NAMALWA (cell line): Measurements from ENCODE around the gene EVA1A.
"Not testable (repeated sequence)": the region's sequence is repeated elsewhere in the genome, so short reads cannot be mapped to it uniquely, and the experiment has no call there.

Experiments used
- DNase-seq: peaks from one replicate; pipeline ENCODE4 v3.0.0-alpha.2; 2015; ENCODE audit warnings: low spot score

The EVA1A gene

DNA sequence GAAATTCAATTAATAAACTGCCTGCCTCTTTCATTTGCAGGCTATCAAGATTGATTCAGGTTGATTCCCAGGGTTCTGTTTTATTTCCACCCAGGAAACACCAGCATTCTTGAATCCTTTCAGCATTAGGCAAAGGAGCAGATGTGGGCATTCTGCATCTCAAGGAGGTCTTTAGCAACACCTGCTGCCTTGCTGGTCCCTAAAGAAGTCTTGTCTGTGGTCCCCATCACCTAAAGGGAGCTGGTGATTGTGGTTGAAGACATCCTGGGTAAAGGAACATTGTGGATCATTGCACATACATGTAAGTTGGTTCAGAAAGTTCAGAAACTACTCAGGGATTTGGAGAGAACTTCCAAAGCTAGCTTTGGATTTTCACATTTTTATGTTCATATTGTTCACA lies 78.3 kb downstream of the EVA1A start:
- DNase-seq = no peak

DNA sequence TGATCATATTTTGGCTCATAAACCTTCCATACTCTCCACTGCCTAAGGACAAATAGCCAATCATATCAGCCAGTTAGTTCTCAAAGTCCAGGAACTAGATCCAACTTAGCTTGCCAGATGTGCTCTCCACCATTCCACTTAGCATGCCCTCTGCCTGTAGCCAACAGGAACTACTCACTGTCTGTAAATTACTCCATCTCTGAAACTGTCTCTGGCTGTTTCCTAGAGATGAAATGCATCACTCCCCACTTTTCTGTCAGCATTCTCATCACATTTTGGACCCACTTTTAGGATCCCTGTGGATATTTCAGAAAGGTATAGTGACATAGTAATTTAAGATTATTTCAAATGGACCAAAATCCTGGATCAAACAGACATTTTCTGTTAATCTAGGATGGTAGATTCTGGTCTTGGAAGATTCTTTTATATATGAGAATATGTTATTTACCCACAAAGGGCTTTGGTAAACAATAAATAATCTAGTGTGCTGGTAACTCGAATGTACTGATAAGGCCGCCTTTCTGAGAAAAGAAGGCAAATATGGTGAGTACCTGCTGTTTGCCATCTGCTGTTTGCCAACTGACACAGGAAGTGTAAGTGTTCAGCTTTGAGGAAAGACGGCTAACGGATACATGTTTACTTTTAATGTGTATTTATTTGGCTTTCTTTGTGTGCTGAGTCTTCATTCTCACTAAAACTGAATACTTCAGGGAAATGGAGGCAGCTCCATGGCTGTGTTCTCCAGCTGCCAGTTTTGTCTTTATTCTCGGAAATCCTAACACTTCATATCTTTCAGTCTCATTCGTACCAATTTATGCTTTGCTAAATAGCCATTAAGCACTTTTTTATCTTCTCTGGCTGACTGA lies 79.5 kb downstream of the EVA1A start:
- peak; percentile 21 for DNase-seq

DNA sequence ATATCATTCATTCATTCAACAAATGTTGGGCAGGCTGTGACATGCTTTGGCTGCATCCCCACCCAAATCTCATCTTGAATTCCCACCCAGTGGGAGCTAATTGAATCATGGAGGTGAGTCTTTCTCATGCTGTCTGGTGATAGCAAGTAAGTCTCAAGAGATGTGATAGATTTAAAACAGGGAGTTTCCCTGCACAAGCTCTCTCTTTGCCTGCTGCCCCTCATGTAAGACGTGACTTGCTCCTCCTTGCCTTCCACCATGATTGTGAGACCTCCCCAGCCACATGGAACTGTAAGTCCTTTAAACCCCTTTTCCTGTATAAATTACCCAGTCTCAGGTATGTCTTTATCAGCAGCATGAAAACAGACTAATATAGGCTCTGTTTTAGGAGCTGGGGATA lies 83.0 kb downstream of the EVA1A start:
- DNase-seq = not testable (repeated sequence)

DNA sequence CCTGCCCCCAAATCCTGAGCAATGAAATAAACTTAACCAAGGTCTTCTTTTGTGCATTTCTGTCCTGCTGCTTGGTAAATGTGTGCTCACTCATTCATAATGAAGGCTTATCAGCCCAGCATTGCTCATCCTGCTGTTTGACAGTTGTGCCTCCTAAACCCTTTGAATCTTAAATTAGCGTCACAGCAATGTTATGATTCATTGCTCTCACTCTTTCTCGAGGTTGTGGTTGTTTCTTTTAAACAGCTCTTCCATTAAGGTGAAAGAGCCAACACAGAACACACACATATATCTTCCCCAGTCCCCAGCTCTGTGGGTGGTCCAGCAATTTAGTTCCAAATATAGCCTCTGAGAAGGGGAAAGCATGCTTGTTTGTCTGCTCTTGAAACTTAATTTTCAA lies 84.0 kb downstream of the EVA1A start:
- DNase-seq = no peak

DNA sequence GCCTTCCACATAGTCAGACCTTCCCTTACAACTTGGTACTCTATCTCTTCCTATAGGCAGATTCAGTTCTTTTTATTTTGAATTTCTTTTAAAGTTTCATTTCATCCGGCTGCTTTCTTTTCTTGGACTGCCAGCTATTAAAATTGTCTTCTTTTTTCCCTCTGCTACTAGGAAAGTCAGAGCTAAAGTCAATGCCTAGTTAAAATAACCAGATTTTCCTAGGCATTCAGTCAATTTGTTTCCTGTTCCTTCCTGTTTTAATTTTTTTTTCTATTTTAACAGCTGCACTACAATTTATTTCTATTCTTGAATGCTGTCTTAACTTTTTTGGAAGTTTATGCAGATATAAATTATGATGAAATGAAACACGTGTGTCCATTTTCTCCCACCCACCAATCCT lies 84.8 kb downstream of the EVA1A start:
- no peak for DNase-seq

DNA sequence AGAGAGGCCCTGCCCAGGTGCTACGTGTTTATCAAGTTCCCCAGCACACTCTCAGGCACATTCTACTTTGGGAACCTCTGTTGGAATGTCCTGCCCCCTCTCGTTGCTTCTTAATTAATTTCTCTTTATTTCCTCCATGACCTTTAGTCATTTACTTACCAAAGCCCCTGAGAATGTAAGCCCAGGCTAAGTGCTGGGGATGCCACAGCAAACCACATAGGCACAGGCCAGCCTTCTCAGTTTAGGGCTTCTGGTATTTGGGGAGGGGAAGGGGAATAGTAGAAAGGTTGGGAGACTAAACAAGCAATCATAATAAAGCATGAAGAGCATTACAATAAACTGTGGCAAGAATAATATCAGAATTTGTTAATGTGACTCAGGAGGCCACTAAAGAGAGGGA lies 85.7 kb downstream of the EVA1A start:
- DNase-seq = no peak

DNA sequence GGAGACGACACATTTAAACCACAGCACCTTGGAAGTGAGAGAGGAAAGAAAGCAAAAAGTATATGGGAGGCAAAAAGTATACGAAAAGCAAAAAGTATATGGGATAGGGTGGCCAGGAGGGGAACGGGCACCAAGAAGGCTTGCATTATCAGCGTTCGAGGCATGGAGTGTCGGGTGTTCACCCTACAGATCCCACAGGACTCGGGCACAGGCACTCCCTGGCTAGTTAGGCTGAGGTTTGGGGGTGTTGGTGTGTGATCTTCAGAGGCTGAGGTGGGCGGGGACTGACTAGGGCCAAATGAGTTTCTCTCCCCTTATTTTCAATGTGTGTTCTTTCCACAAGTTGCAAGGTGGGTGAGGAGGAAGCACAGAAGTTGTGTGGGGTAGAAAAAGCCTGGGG lies 86.6 kb downstream of the EVA1A start:
- DNase-seq = no peak

DNA sequence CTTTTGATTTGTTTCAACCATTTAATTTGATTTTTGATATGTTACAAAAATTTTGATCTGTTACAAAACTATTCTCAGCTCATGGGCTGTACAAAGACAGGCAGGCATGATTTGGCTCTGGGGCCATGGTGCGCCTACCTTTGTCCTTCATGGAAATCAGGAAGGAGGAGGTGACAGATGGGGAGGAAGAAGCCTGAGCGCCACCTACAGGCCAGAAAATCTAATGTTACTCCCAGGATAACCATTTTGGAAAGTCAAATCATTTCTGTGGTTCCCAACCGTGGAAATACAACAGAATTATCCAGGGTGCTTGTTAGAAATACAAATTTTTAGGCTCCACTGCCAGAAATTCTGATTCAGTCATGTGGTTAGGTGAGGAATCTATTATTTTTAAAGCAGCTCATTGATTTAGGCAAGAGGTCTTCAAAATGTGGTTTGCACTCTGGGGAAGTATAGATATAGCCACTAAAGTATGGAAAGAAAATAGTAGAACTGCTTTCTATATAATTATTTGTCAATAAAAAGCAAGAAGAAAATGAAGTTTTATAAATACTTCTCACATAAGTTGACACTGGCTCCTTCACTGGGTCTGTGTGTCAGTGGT lies 93.9 kb downstream of the EVA1A start:
- peak; percentile 45 for DNase-seq

DNA sequence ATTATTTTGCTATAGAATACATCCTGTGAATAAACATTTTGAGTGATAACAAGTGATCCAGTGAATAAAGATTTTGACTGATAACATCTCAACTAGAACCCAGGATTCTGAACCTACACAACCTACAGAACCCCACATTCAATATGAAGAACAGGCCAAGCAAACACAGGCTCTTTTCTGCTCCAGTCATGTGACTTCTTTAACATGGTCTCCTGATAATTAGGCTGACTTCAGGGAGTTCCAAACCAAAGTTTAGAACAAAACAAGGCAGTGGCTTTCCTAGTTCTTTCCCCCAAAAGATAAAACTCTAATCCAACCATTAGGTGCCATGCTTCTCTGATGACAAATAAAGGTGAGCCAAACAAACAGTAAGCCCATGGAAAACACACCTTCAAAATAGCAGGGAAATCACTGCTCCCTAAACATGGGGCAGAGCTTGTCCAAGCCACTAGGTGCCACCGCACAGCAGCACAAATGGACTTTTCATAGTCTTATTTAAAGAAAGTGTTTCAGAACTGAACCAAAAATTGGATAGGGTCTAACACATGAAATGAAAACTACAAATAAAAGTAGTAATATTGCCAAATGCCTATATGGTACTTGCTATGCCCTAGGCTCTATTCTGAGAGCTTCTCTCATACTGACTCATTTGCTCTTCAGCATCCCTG lies 95.3 kb downstream of the EVA1A start:
- peak; percentile 9 for DNase-seq

DNA sequence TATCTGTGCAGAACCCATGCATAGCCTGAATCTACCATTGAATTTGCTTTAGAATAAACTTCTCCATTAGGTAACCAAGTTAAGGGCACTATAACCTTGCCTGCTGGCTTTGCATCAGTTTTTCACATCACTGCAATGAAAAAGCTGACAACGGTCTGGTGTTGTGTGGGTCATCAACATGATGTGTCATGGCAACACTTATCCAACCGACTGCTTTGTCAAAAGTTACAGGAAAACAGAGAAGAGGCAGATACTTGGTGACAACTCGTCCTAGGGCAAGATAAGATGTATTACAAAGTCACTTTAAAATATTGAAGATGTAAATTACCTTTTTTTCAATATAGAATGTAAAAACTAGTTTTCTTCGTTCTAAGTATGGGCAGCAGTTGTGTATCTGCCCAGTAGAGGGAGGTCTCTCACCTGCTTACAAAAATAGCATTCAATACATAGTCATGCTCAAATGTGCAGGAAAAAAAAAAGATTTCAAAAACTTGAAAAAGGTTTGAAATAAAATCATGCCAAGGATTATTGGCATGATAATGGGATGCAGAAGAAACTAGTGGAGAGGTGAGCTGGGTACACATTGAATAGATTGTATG lies 96.3 kb downstream of the EVA1A start:
- peak; percentile 33 for DNase-seq

DNA sequence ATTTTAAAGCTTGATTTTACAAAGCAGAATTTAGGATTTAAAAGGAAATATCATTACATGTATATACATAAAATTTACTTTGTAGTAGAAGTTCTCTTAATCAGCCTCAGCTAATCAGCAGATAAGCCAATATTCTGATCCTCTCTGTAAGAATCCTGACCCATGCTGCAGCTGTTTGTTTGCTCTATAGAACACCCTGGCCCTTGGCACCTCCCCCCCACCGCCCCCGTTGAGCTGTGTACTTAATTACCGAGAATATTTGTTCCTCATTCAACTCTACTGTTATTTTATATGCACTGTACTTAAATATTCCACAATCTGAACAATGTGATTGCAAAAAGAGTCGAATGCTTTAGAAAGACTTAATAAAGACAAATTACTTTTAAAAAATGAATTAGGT lies 98.0 kb downstream of the EVA1A start:
- DNase-seq = no peak

DNA sequence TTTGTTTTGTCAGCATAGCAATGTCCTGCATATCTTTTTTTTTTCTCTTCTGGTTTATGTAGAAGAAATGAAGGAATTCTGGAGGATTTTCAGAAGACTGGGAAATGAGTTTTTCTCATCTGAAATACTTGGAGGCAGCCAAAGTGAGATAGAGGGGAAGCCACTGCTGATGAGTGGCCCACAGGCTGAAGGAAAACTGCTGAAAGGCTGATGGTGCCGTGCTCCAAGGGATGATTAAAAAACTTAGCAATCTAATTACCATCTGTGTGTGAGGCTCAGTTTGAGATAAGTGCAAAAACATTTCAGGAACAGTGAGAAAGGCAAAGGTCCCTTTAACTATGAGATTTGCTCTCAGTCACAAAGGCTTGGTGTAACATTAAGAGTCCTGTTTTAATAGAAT lies 98.5 kb downstream of the EVA1A start:
- no peak for DNase-seq

DNA sequence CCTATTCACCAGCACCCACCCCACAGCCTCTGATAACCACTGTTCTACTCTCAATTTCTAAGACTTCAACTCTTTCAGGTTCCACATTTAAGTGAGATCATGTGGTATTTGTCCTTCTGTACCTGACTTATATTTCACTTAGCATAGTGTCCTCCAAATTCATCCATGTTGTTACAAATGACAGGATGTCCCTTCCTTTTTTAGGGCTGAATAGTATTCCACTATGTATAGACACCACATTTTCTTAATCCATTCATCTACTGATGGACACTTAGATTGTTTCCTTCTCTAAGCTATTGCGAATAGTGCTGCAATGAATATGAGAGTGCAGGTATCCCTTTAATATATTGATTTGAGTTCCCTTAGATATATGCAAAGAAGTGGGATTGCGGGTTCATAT lies 100.1 kb downstream of the EVA1A start:
- no peak for DNase-seq

DNA sequence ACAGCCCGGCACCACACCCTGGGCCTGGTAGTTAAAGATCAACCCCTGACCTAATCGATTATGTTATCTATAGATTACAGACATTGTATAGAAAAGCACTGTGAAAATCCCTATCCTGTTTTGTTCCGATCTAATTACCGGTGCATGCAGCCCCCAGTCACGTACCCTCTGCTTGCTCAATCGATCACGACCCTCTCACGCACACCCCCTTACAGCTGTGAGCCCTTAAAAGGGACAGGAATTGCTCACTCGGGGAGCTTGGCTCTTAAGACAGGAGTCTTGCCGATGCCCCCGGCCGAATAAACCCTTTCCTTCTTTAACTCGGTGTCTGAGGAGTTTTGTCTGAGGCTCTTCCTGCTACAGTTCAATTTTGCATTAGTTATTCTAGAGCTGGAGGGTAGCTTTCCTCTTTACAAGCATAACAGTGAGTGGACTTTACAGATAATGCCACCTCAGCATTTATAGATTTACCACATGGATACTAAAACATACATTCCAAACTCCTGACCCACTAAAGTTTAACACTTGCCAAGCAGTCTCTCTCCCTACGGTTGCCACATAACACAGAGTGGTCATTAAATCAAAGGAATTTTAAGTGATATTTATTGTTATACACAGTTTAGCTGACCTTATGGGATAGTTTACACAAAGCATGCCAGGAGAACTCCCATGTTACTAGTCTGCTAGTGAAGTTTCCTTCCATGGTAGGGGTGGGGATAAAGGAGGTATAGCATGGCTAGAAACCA lies 101.0 kb downstream of the EVA1A start:
- DNase-seq = no peak

DNA sequence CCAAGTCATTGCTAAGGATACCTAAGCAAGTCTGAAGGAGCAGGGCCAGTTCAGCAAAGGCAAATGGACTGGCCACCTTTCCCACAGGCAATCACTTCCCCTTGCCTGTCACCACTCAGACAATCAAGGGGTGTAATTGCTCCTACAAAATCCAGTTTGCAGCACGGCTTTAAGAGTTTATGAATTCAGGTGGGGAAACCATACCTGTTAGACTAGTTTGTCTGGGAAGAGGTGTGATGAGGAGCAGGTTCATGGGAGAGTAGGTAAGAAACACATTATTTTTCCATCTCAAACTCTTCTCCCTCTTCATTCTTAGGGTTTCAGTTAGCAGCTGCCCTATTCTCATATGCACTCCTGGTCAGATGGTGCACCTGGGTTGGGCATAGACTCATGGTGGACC lies 102.5 kb downstream of the EVA1A start:
- no peak for DNase-seq

DNA sequence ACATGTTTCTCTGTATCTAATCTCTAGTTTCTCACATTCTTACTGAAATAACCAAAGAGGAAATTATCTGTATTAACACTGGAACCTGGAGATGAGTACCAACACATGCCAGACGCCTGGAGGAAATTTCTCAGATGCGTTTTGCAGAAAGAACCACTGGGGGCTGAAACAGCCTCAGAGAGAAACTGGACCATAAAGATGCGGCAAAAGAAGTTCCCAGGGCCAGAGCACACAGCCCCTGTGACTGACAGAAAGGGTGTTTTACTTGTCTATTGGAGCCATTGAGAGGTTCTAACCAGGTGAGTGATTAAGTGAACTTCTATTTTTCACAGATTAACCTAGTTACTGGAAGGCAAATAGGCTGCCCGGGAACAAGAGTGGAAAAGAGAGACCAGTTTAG lies 103.9 kb downstream of the EVA1A start:
- DNase-seq = no peak

DNA sequence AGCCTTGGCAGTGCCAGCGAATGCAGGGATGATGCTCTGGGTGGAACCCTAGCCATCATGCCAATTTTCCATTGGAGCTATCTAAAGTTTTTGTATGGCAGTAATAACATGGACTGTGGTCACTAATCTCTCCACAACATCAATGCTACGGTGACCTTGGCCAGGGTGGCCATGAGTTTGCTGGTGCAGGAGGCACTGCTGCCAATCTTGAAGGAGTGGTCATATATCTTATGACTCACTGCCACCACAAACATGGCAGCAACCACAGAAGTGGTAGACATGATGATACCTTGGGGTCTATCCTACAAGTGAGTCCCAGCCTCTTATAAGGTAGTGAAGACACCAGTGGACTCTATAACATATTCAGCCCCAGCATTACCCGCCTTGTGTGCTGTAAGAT lies 104.6 kb downstream of the EVA1A start:
- DNase-seq = no peak

DNA sequence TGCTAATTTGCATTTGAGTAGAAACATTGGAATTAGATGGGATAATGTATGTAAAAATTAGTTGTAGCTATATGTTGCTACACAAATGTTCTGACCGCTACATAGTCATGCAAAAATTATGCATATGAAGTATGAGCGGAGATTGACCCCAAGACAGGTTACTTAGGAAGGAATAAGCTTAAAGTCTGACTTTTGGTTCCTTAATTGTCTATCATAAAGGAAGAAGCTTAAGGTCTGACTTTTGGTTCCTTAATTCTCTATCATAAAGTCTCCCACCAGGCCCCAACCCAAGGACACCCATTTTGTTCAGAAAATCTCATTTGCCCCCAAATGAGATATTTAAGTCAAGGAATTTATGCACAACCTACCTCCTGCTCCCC lies 106.5 kb downstream of the EVA1A start:
- no peak for DNase-seq

DNA sequence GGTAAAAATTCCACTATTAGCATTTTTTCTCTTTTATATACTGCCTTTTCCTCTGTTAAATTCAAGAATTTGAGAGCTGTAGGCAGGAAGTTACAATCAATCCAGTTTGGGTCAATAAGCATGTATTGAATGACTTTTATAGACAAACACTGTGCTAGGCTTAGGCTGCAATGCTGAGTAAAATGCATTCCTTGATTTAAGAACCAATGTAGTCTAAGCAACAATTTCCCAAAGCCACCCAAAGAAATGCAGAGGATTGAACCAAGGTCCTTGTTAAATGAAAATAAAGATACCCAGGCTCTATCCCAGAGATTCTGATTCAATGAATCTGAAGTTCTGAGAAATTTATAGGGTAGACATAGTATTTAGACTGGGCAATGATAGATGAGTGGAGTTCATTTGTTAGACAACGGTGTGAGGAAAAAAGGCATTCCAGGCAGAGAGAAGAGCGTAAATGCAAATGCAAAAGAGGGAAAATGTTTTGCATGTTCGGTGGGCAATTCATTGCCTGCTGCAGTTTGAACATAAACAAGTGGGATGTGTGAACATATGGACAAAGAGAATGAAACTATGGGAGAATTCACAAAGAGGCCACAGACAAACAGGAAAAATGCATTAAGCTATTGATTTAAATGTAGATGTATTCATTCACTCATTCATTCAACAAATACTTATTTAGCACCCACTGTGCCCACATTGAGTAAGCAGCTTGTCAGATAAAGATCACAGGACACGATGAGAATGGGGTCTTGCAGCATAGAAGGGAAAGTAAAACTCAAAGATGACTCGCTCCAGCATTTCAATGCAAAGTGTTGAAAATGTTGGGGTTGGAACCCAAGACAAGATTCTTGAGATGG lies 107.1 kb downstream of the EVA1A start:
- no peak for DNase-seq

DNA sequence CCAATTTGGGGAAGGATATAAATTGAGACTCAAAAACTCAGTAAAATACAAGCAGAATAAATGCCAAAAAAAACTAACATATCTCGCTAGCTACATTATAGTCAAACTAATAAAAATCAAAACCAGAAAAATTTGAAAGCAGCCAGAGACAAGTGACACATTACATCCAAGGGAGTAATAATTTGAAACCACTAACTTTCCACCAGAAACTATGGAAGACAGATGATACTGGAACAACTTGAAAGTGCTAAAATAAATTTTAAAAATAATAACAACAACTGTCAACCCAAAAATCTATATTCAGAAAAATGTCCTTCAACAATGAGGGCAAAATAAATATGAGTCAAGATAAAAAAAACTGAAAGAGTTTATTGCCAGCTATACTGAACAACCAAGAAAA lies 110.7 kb downstream of the EVA1A start:
- DNase-seq = no peak

DNA sequence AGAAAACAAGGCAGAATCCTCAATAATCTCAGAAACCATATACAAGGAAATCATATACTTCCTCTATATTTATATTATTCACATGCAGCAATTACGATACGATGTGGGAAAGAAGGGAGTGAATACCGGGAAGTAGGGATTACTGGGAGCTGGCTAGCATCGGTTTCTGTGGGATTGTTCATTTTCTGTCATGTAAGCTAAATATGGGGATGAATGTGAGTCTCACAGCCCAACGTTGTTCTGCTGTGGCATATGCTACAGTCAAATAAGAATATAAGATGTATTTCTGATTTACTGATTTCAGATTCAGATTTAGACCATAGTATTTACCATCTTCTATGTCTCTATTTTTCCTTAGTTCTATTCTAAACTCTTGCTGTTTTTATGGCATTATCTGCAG lies 113.6 kb downstream of the EVA1A start:
- DNase-seq = no peak
